ENCODE measurements around the gene ZNF655. TPM values are rescaled to one million over a fixed set of nuclear protein-coding genes. Genes with fewer than 3 reads are reported as not detected.

Gene ZNF655
- total RNA-seq, 1 donor from 2014 or later: 89.8 TPM

DNA sequence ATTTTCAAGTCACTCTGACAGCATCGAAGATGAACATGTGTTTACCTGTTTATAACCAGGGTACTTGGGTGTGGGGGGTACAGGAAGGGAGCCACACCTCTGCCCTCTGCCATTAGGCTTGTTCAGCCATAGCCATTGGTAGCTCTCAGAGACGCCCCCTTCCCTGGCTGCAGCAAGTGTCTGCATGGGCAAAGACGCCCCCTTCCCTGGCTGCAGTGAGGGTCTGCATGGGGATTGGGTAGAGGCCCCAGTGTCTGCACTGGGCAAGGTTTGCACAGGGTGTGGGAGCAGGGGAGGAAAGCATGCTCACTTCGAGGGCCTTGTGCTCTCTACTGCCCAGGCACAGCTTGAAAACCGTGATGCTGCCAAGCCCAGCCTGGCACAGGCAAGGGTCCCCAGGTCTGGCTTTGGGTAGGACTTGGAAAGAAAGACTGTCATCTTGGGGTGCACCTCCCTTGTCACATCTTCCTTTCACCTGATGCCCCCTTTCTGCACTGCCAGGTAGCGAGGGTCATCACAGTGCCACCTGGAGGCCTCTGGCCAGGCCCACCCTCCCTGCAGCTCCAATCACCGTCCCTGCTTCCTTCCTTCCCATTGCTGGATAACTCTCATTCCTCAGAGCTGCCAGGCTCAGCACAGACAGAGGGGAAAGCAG is 43.3 kb downstream of the ZNF655 start:
- intact Hi-C loops (cut with micrococcal nuclease): no loop called here

DNA sequence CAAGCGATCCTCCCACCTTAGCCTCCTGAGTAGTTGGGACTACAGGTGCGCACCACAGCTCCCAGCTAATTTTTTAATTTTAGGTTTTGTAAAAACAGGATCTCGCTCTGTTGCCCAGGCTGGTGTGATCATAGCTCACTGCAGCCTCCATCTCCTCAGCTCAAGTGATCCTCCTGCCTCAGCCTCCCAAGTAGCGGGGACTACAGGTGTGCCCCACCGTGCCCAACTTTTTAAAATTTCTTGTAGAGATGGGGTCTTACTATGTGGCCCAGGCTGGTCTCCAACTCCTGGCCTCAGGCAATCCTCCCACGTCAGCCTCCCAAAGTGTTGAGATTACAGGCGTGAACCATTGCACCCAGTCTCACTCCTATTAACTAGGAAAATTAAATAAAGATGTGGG is 47.1 kb downstream of the ZNF655 start:
- intact Hi-C loops (cut with micrococcal nuclease): no loop called here

DNA sequence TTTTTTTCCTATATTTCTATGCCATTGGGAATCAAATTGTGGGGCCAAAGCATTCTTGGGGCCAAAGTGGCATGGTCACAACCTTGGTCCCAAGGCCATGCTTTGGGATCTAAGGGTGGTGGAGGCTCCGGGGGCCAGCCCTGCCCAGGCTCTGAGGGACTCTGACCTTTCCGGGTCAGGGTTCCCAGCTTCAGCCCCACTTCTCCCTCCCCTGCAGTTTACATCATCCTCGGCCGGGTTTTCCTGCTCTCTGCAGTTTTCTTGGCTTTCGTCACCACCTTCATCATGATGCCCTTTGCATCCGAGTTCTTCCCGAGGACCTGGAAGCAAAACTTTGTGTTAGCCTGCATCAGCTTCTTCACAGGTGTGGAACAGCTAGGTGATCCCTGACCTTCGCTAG is 48.1 kb downstream of the ZNF655 start:
- intact Hi-C loops (cut with micrococcal nuclease): no loop called here

DNA sequence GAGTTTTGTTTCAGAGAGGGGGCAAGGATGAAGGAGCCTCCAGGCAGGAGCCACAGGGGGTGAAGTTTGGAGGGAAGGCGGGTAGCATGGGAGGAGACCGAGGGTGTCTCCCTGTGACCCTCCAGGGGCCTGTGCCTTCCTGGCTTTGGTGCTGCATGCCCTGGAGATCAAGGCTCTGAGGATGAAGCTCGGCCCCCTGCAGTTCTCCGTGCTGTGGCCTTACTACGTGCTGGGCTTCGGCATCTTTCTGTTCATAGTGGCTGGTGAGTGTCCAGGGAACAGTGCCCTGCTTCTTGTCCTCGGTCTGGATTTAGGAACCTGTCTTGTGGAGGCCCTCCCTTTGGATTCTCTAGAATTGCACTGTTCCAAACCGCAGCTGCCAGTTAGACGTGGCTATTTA is 49.1 kb downstream of the ZNF655 start:
- intact Hi-C loops (cut with micrococcal nuclease): no loop called here

DNA sequence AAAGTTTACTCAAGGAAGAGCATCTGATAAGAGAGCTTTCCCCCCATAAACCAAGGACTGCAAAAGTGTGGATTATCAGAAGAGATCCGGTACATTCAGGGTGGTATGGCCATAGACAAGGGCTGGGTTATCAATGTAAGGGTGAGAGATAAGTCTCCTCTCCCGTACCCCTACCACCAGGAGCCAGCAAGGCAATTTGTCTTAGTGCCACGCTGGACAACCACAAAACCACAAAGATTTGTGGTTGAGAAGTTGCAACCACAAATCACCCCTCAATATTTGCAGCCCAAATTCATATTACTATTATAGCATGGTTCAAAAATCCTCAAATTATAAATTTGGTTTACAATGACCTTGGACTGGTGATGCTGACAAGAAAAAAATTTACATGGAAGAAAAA is 56.1 kb downstream of the ZNF655 start:
- intact Hi-C loops (cut with micrococcal nuclease): no loop called here

DNA sequence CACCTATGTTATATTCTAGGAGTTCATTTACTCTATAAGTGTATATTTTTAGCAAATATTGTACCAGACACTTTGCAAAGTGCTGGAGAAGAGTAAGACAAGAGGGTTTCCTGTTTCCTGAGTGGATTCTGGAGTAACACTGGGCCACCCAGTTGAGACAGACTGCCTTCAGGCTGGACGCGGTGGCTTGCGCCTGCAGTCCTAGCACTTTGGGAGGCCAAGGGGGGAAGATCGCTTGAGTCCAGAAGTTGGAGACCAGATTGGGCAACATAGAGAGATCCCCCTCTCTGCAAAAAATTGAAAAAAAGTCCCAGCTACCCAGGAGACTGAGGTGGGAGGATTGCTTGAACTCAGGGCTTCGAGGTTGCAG is 57.5 kb downstream of the ZNF655 start:
- intact Hi-C loops (cut with micrococcal nuclease): loop anchor here (1.0 kb wide), 3 partner anchors 58 to 116 kb away; partner anchors contain the start of genes ZNF394 and ZNF655

DNA sequence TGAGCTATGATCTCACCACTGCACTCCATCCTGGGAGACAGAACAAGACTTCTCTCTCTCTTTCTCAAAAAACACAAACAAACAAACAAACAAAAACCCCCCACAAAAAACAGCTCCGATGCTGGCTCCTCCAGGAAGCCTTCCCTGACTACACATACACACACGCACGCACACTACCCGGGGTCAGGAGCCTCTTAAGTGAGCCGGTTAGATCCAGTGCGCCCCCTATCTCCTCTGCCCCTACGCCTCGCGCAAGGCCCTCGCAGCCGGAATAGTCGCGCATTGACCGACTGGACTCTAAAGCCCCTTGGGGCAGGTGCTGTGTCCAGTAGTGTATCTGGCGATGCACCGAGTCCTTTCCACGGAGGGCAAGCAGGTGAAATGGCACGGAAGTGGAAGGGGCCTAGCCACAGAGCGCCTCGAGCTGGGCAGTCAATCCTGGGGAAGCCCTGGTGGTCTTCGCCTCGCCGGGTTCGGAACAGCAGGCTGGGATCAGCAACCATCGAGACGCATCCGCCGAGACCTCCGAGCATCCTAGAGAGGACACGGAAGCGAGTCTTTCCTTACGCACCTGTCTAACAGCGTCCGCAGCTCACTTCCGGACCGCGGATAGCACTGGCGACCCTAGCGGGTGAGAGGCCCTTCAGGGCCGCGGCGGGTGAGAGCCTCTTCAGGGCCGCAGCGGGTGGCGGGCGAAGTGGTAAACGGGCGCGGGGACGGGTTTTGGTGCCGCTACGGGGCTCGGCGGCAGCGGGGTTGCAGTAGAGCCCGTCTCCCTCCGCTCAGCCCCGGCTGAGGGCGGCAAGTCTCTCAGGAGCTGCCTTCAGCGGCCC is 58.1 kb downstream of the ZNF655 start, which contains the start of gene ZSCAN25:
ZSCAN25 (plus strand) TSS at position 588 of the 833 bp plus-strand sequence. CDS start 2,661 bp downstream, outside the sequence.
- intact Hi-C loops (cut with micrococcal nuclease): loop anchor here (1.0 kb wide), 3 partner anchors 58 to 116 kb away; partner anchors contain the start of genes ZNF394 and ZNF655

DNA sequence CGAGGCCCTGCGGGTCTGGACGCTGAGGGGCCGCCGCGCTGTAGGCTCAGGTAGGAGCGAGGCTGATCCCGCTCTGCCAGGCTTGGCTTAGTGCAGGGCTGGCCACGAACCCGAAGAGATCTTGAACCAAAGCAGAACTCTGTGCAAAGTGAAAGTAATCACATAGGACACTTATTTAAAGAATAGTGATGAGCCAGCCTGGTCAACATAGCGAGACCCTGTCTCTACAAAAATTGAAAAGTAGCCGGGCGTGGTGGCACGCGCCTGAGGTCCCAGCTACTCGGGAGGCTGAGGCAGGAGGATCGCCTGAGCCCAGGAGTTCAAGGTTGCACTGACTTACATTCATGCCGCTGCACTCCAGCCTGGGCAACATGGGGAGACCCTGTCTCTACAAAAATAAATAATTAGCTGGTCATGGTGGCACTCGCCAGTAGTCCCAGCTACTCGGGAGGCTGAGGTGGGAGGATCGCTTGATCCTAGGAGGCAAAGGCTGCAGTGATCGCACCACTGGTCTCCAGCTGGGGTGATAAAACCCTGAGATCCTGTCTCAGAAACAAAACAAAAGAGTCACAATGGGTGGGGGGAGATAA is 58.8 kb downstream of the ZNF655 start:
- intact Hi-C loops (cut with micrococcal nuclease): no loop called here

DNA sequence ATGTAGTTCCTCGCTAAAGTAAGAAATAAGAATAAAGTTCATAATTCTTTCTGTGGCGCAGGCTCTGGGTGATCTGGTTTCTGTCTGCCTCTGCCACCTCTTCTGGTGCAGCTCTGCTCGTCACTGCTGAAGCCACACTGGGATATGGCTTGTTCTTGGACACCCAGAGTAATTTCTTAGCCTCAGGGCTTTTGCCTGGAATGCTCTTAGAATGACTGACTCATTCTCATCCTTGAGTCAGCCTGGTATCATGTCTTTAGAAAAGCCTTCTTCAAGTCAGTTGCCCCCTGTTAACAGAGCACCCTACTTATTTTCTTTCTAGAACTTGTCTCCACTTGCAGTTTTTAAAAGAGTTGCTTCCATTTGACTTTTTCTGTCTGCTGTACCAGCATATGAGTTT is 60.3 kb downstream of the ZNF655 start:
- intact Hi-C loops (cut with micrococcal nuclease): no loop called here

DNA sequence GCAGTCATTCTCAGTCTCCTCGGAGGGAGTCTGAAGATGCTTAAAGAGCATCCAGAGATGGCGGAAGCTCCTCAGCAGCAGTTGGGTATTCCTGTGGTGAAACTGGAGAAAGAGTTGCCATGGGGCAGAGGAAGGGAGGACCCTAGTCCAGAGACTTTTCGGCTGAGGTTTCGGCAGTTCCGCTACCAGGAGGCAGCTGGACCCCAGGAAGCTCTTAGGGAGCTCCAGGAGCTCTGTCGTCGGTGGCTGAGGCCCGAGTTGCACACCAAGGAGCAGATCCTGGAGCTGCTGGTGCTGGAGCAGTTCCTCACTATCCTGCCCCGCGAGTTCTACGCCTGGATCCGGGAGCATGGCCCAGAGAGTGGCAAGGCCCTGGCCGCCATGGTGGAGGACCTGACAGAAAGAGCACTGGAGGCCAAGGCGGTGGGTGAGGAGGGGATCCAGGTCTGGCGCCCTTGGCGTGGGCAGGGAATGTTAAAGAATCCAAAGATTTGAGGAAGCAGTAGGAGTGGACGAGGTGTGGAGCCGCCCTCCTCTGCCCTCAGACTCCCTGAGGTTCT is 61.2 kb downstream of the ZNF655 start:
- intact Hi-C loops (cut with micrococcal nuclease): loop anchor here (10.0 kb wide), 1 partner anchor 465 kb away; the partner anchor contains the start of genes COPS6 and ZNF3

DNA sequence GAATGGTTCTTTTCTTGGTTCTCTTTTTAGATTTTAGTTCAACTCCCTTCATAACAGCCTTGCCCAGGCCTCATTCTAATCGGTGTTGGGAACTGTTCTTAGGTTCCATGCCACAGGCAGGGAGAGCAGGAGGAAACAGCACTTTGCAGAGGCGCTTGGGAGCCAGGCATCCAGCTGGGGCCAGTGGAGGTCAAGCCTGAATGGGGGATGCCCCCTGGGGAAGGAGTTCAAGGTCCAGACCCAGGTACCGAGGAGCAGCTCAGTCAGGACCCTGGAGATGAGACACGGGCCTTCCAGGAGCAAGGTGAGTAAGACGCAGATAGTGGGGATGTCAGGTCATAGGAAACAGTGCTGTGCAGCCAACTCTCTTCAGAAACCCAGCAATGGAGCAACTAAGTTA is 62.8 kb downstream of the ZNF655 start:
- intact Hi-C loops (cut with micrococcal nuclease): loop anchor here (10.0 kb wide), 1 partner anchor 464 kb away; the partner anchor contains the start of genes COPS6 and ZNF3

DNA sequence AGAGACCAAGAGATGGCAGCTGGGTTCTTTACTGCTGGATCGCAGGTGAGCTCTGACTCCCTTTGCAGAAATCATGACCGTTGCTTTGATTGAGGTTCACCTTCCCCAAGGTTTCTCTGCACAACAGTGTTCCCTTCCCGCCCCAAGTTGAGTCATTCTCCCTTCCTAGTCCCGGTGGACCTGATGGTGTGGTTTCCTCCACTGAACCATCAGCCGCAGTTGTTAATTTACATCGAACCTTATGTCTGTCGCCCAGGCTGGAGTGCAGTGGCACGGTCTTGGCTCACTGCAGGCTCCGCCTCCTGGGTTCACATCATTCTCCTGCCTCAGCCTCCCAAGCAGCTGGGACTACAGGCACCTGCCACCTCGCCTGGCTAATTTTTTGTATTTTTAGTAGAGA is 64.2 kb downstream of the ZNF655 start:
- intact Hi-C loops (cut with micrococcal nuclease): loop anchor here (10.0 kb wide), 1 partner anchor 462 kb away; the partner anchor contains the start of genes COPS6 and ZNF3

DNA sequence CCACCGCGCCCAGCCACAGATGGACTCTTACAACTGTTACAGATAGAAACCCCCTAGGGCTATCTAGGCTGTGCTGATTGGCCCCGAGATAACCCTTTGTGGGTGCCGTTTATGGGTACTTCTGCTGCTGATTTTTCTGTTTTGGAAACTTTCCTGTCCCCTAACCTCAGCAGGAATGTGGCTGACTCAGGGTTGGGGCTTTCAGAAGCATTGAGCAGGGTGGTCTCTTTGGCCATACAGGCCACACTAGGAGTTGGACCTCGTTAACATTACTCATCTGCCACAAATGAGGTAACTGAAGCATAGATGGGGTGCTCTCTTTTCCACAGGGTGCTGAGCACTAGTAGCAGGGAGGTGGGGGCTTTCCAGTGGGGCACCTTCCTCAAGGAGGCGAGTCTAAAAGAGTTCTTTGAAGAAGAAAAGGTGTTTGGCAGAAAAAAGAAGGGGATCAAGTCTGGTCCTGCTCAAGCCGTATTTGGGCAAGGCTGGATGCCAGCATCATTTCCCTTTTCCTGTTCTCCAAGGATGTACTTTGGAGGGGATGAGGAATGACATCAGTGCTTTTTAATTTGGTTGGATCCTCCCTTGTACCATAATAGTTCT is 64.8 kb downstream of the ZNF655 start:
- intact Hi-C loops (cut with micrococcal nuclease): loop anchor here (10.0 kb wide), 1 partner anchor 462 kb away; the partner anchor contains the start of genes COPS6 and ZNF3

DNA sequence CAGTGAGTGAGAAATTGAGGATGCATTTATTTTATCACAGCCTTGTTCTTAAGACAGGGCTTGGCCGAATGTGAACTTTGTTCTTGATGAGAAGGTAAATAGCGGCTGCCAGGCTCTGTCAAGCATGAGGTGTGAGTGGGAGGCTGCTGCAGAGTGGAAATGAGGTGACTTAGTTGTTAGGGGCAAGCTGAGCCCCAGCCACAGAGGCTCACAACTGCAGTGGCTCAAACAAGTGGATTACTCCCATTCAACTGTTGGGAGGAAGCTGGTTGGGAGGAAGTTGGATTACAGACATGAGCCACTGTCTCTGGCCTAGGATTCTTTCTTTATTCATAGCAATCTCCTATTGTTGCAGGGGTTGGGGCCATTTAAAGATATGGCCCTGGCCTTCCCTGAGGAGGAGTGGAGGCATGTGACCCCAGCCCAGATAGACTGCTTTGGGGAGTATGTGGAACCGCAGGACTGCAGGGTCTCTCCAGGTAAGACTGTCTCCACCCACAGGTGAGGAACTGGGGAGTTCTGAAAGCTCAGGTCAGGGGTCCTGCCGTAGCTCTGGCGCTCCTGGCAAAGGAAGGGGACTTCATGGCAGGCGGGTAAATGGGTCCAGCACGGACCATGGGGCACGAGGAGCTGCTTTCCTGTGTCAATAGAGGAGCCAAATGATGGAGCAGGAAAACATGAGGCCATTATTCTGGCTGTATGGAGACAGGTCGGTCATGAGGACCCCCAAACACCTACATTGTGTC is 65.4 kb downstream of the ZNF655 start:
- intact Hi-C loops (cut with micrococcal nuclease): loop anchor here (2.0 to 10.0 kb wide), 2 partner anchors 119 to 461 kb away; partner anchors contain the start of genes COPS6, ZKSCAN5 and ZNF3

DNA sequence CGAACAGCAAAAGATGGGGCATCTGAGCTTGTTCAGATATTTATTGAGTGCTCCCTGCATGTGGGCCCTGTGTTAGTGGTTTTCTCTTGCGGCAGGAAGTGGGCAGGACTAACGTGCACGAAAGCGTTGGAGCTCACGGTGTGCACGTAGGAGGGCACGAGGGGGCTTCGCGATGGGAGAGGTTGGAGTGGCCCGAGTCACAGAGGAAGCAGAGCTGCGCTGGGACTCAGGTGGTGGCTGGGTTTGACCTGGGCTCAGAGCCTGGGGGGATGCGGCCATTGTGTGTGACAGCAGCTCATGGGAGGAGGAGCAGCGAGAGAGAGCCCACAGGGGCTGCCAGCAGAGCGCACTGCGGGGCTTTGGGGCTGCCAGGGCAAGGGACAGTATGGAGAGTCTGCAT is 66.0 kb downstream of the ZNF655 start:
- intact Hi-C loops (cut with micrococcal nuclease): loop anchor here (2.0 to 10.0 kb wide), 2 partner anchors 120 to 460 kb away; partner anchors contain the start of genes COPS6, ZKSCAN5 and ZNF3

DNA sequence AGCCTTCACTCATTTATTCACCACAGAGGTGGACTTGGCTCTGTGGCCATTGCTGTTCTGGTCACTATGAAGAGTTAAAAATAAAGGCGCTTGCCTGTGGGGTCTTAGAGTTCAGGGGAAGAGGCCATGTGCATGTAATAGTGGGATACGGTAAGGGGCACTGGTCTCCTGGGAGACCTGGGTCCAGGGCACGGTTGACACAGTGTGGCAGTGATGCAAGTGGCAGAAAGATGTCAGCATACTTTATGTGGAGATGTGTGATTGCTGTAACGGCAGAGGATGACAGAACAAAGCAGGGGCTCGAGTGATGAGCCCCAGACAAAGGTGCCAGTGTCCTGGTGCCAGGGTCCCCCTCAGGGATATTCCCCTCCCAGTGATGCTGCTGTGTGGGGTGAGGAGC is 66.9 kb downstream of the ZNF655 start:
- intact Hi-C loops (cut with micrococcal nuclease): loop anchor here (2.0 to 10.0 kb wide), 4 partner anchors 121 to 459 kb away; partner anchors contain the start of genes COPS6, ZKSCAN5 and ZNF3

DNA sequence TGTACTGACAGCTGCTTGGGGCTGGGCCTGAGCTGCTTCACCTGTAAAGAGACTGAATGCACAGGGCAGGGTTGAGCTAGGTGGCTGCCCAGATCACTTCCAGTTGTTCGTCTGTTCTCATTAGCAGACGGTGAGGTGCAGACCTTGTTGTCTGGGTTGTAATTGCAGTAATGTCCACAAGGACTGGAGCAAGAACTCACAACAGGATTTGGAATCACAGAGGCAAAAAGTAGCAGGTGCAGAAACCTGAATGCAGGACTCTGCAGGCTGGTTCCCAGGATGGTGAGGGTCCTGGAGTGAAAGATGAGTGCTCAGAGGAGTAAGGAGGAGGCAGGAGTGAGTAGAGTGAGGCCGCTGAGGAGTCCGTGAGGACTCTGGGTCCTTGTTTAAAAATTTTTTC is 67.5 kb downstream of the ZNF655 start:
- intact Hi-C loops (cut with micrococcal nuclease): loop anchor here (2.0 to 10.0 kb wide), 4 partner anchors 121 to 459 kb away; partner anchors contain the start of genes COPS6, ZKSCAN5 and ZNF3

Measured in T-helper 2 cell treated with Interferon-gamma antibody and Interleukin-4, amounts not matched to agents 100 ng/mL and 5 ng/mL, for 36 hours (primary cell).